Activated CD8-positive, alpha-beta memory T cell treated with anti-CD3 and anti-CD28 coated beads, Interleukin-2, amount 10 ng/mL, durations not matched to agents 7 days and 5 days (primary cell): Measurements from ENCODE around the gene LIX1L. TPM values are rescaled to one million over a fixed set of nuclear protein-coding genes. Genes with fewer than 3 reads are reported as not detected.

Source experiments
- ATAC-seq: fragments of 150-1000 bp; cut with Tn5 transposase; one replicate; pipeline ENCODE4 v1.10.0; 2021; ENCODE audit warnings: moderate library complexity
- CTCF ChIA-PET: fragments of 350-600 bp; sonication (Branson Sonifier 250); formaldehyde crosslinking; loops from one replicate; lab custom pipeline; 2021; ENCODE audit warnings: antibody characterized with exemption; lab: Charles Lee
- DNase-seq: peaks from one replicate; pipeline ENCODE4 v3.0.0-alpha.2; 2020
- H3K27ac Mint-ChIP-seq: one replicate; pipeline ENCODE4 v1.8.0; 2021; ENCODE audit warnings: mild to moderate bottlenecking, mixed read lengths
- H3K27me3 Mint-ChIP-seq: one replicate; pipeline ENCODE4 v1.8.0; 2021; ENCODE audit warnings: mixed read lengths
- H3K36me3 Mint-ChIP-seq: one replicate; pipeline ENCODE4 v1.8.0; 2021; ENCODE audit warnings: mild to moderate bottlenecking, mixed read lengths
- H3K4me1 Mint-ChIP-seq: one replicate; pipeline ENCODE4 v1.8.0; 2021; ENCODE audit warnings: mixed read lengths
- H3K4me3 Mint-ChIP-seq: one replicate; pipeline ENCODE4 v1.8.0; 2021; ENCODE audit warnings: mild to moderate bottlenecking, moderate library complexity, mixed read lengths
- H3K9me3 Mint-ChIP-seq: one replicate; pipeline ENCODE4 v1.8.0; 2022; ENCODE audit warnings: low read depth, mixed read lengths
- total RNA-seq, 2 experiments: library from RNA; stranded (reverse); gene quantifications; one replicate each; pipeline ENCODE4 v1.2.3, GENCODE V29; 2021

LIX1L gene
- total RNA-seq, 2 experiments from 2014 or later = 35.0 to 36.2 TPM

DNA sequence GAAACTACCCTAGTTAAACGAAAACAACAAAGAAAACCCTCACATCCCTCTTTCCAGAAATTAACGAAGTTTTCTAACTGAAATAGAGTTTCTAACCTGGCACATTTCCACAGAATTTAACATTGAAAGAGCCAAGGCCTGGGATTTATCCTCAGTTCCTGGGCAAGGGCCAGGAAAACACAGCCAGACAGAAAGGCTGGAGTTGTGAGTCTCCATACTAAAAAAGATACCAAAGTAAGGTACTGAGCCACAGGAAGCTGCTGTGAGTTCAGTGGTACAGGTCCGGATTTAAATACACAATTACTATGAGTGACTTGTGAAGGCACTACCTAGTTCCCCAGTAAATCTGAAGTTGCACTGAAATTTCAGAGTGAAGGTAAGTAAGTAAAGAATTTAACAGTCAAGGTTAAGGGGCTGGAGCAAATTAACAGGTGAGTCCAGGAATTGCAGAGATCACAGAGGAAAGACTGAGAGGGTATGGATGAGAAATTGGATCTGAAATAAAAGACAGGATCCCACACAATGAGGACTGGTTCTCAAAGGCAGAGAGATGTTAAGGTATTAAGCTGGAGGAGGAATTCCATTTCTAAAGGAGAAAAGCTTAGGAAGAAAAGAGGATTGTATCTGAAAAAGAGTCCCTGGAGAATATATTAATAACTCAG, 905 bp downstream of the LIX1L start:
- Mint-ChIP-seq H3K4me1 (peaks cover 68% of the 10 kb centered on the region), H3K27me3 (no peaks in the 10 kb centered on the region), H3K27ac (peak overlapping the region; percentile 86), H3K4me3 (peak overlapping the region; percentile 91), H3K9me3 (no peaks in the 10 kb centered on the region), H3K36me3 (peaks cover 13% of the 10 kb centered on the region)
- CTCF ChIA-PET = interaction anchor here (0.8 to 4.1 kb wide), 11 partner anchors 20 to 111 kb away, joined by 3 to 30 read pairs (median 6); partner anchors contain the start of genes NUDT17, RBM8A and TXNIP
- no peak for DNase-seq
- no peak for ATAC-seq

DNA sequence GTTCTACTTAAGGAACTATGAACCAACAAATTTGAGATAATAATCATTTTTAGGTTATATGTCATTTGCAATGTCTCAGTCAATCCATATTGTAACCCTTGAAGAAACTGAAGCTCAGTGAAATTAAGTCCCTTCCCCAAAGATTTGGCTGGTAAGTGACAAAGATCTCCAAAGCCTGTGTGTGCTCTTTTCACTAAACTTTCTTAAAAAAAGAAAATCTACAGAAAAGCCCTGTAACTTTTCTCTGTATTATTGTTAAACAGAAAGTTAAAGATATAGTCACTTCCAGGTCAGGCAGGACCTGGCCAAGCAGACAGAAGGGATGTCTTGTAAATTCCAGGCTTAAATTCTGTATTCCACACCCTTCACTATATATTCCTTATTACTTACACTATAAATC, 1.5 kb downstream of the LIX1L start:
- H3K27me3 Mint-ChIP-seq = no peaks in the 10 kb centered on the region
- peak overlapping the region; percentile 91 for H3K4me3 Mint-ChIP-seq
- H3K27ac Mint-ChIP-seq = peak overlapping the region; percentile 86
- H3K36me3 Mint-ChIP-seq = peaks cover 18% of the 10 kb centered on the region
- DNase-seq (no peak), ATAC-seq (no peak)
- H3K9me3 Mint-ChIP-seq = no peaks in the 10 kb centered on the region
- peaks cover 68% of the 10 kb centered on the region for H3K4me1 Mint-ChIP-seq
- CTCF ChIA-PET = interaction anchor here (0.8 to 4.1 kb wide), 7 partner anchors 22 to 111 kb away, joined by 3 to 30 read pairs (median 5); partner anchors contain the start of genes NUDT17 and RBM8A

DNA sequence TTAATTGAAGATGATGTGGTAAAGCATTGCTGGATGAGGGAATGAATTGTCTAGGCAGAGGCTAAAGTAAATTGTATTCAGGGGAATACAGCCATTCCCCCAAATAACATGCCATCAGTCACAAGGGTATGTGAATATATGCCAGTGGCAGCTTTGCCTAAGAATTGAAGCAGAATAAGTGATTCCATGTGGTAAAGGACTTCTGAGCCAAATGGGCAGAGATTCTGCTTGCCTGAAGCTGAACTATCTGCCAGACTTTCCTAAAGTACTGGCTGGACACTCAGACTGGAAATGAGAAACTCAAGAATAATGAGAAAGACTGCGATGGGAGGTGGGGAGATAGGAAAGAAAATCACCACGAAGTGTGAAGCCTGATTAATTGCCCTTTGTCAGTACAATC, 2.4 kb downstream of the LIX1L start:
- Mint-ChIP-seq H3K36me3 (peaks cover 20% of the 10 kb centered on the region), H3K27me3 (no peaks in the 10 kb centered on the region), H3K27ac (no peak overlapping the region), H3K4me1 (peaks cover 69% of the 10 kb centered on the region), H3K9me3 (no peaks in the 10 kb centered on the region), H3K4me3 (no peak overlapping the region)
- ATAC-seq (no peak), DNase-seq (no peak)
- CTCF ChIA-PET = interaction anchor here (1.5 to 1.9 kb wide), 3 partner anchors 21 to 110 kb away, joined by 3 to 6 read pairs (median 4); partner anchors contain the start of gene NUDT17

DNA sequence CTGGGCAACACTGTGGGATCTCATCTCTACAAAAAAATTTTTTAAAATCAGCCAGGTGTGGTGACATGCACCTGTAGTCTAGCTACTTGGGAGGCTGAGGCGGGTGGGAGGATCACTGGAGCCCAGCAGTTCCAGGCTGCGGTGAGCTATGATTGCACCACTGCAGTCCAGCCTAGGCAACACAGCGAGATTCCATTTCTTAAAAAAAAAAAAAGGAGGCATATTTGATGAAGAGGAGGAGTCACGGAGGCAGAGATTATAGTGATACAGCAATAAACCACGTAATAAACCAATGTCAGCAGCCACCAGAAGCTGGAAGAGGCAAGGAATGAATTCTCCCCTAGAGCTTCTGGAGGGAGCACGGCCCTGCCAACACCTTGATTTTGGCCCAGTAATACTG, 4.0 kb downstream of the LIX1L start:
- H3K36me3 Mint-ChIP-seq = peaks cover 22% of the 10 kb centered on the region
- no peak for ATAC-seq
- no peak overlapping the region for H3K4me3 Mint-ChIP-seq
- no peaks in the 10 kb centered on the region for H3K27me3 Mint-ChIP-seq
- no peaks in the 10 kb centered on the region for H3K9me3 Mint-ChIP-seq
- CTCF ChIA-PET = interaction anchor here (1.0 kb wide), 1 partner anchor 11 kb away, joined by 3 read pairs; no protein-coding TSS in a partner anchor
- peaks cover 65% of the 10 kb centered on the region for H3K4me1 Mint-ChIP-seq
- H3K27ac Mint-ChIP-seq = no peak overlapping the region
- no peak for DNase-seq

DNA sequence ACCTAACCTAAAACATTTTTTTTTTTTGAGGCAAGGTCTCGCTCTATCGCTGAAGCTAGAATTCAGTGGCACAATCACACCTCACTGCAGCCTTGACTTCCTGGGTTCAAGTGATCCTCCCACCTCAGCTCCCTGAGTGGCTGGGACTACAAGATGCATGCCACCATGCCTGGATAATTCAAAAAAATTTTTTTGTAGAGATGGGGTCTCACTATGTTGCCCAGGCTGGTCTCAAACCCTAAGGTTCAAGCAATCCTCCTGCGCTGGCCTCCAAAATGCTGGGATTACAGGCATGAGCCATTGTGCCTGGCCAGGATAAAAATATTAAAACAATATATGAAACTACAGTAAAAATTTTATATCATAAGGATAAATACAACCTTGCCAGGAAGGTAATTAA, 4.9 kb downstream of the LIX1L start:
- Mint-ChIP-seq H3K27me3 (no peaks in the 10 kb centered on the region), H3K4me1 (peaks cover 55% of the 10 kb centered on the region), H3K9me3 (no peaks in the 10 kb centered on the region), H3K4me3 (no peak overlapping the region), H3K27ac (no peak overlapping the region), H3K36me3 (peaks cover 26% of the 10 kb centered on the region)
- ATAC-seq (no peak), DNase-seq (no peak)
- CTCF ChIA-PET = no interaction called here

DNA sequence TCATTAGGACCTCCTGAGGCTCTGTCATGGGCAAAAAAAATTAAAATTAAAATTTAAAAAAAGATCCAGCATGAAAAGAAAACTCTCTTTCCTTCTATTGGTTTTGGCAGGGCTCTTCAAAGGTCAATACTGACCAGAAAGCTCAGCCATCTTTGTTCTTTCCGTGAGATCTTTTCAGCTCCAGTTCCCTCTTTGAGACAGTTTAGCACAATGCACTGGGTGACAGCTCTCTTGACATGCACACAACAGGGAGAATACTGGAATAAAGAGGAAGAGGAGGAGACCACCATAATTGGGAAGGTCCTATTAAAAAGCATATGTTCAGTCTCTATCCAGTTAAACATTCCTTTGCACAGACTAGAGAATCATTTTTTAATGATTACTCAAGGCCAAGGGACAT, 6.3 kb downstream of the LIX1L start:
- Mint-ChIP-seq H3K36me3 (peaks cover 28% of the 10 kb centered on the region), H3K4me3 (no peak overlapping the region), H3K27me3 (no peaks in the 10 kb centered on the region), H3K27ac (no peak overlapping the region), H3K4me1 (peaks cover 52% of the 10 kb centered on the region), H3K9me3 (no peaks in the 10 kb centered on the region)
- CTCF ChIA-PET = interaction anchor here (1.0 to 1.1 kb wide), 2 partner anchors 12 to 41 kb away, joined by 3 to 4 read pairs; no protein-coding TSS in a partner anchor
- ATAC-seq (no peak), DNase-seq (no peak)

DNA sequence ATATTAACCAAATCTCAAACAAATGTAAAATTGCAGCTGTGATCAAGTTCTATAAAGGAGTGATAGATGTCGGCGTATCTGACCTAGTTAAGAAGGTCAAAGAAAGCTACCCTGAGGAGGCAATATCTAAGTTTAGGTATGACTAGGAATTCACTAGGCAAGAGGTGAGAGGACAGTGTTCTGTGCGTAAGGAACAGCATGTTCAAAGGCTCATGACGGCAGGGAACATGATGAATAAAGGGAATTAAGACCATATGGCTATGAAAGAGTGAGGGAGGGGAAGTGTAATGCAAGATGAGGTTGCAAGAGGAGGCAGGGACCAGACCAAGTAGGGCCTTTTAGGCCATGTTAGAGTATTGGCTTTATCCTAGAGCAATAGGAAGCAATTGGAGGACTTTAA, 8.6 kb downstream of the LIX1L start:
- Mint-ChIP-seq H3K36me3 (peaks cover 29% of the 10 kb centered on the region), H3K27ac (no peak overlapping the region), H3K4me3 (no peak overlapping the region), H3K4me1 (peaks cover 30% of the 10 kb centered on the region), H3K27me3 (no peaks in the 10 kb centered on the region), H3K9me3 (no peaks in the 10 kb centered on the region)
- DNase-seq (no peak), ATAC-seq (no peak)
- CTCF ChIA-PET = interaction anchor here (0.9 kb wide), 1 partner anchor 9 kb away, joined by 5 read pairs; no protein-coding TSS in a partner anchor

DNA sequence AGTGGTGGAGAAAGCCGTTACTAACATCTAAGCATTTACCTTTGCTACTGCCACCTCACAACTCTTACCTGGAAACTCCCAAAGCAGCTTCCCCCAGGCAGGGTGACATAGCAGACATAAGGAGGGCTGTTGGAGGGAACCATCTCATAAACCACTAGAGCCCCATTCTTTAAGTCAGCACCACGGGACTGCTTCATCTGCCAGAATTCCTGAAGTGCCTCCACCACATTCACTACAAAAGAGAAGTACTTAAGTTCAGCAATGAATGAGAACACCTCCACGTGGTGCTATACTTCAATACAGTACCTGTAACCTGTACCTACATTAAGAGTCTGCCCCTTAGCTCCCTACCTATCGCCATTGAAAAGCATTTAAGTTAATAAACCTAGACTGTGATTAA, 10.3 kb downstream of the LIX1L start:
- H3K36me3 Mint-ChIP-seq = peaks cover 24% of the 10 kb centered on the region
- H3K27me3 Mint-ChIP-seq = no peaks in the 10 kb centered on the region
- H3K9me3 Mint-ChIP-seq = no peaks in the 10 kb centered on the region
- H3K4me1 Mint-ChIP-seq = peaks cover 23% of the 10 kb centered on the region
- no peak overlapping the region for H3K4me3 Mint-ChIP-seq
- DNase-seq (no peak), ATAC-seq (no peak)
- CTCF ChIA-PET = no interaction called here
- no peak overlapping the region for H3K27ac Mint-ChIP-seq

DNA sequence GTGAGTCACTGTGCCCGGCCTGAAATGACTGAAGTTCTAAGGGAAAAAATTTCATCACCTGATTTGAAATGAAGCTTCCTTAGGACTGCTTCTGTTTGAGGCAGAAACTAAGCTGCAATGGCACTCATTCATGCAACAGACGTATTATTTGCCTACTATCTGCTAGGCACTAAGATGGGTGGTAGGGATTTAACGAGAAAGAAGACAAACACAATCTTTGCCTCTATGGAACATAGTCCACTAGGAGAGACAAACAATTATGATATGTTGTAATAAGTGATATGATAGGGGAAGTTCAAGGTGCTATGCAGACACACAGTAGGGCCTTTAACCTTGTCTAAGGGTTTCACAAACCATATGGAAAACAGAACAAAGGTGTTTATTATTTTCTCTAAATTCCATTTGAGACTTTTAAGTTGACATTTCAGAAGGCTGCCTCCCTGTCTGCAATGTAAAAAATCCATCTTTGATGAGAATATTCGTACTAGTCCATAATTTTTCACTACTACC, 11.3 kb downstream of the LIX1L start:
- Mint-ChIP-seq H3K27ac (no peak overlapping the region), H3K36me3 (peaks cover 17% of the 10 kb centered on the region)

DNA sequence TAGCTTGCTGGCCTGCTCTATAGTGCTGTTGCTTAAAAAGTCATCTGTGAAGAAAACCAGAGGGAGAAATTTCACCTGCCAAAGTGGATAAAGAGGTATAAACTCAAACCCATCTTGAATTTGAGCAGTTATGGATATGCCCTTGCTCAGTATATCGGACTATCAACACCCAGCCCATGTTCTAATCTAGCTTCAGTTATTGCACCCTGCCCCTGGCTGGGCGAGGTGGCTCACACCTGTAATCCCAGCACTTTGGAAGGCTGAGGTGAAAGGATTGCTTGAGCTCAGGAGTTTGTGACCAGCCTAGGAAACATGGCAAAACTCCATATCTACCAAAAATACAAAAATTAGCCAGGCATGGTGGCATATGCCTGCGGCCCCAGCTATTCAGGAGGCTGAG, 13.3 kb downstream of the LIX1L start:
- H3K4me3 Mint-ChIP-seq = no peak overlapping the region
- ATAC-seq (no peak), DNase-seq (no peak)
- CTCF ChIA-PET = interaction anchor here (0.9 kb wide), 1 partner anchor 24 kb away, joined by 3 read pairs; no protein-coding TSS in a partner anchor
- H3K36me3 Mint-ChIP-seq = peaks cover 16% of the 10 kb centered on the region
- no peak overlapping the region for H3K27ac Mint-ChIP-seq
- no peaks in the 10 kb centered on the region for H3K9me3 Mint-ChIP-seq
- peaks cover 2% of the 10 kb centered on the region for H3K4me1 Mint-ChIP-seq
- no peaks in the 10 kb centered on the region for H3K27me3 Mint-ChIP-seq

More for the DNA sequence above, 11.3 kb downstream of the LIX1L start:
- CTCF ChIA-PET = no interaction called here
- Mint-ChIP-seq H3K4me1 (peaks cover 15% of the 10 kb centered on the region), H3K4me3 (no peak overlapping the region), H3K27me3 (no peaks in the 10 kb centered on the region), H3K9me3 (no peaks in the 10 kb centered on the region)
- ATAC-seq = no peak
- no peak for DNase-seq

DNA sequence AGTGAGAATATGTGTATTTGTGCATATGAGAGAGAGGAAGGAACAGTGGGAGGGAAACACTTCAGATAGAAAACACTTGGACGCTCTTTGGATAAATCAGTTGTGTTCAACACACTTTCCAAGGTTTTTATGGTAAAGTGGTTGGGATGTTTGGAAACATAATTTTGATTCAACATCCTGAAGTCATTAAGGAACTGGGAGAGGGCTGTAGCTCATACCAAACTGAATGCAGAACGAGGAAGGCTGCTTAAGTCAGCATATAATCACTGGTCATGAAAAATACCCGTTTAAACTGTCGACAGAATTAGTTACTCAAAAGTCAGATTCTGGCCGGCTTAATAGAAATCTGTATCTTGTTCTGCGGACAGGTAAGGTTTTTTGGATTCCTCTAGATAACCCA, 14.9 kb downstream of the LIX1L start:
- Mint-ChIP-seq H3K27ac (no peak overlapping the region), H3K4me1 (no peaks in the 10 kb centered on the region), H3K9me3 (no peaks in the 10 kb centered on the region), H3K4me3 (no peak overlapping the region), H3K27me3 (no peaks in the 10 kb centered on the region), H3K36me3 (peaks cover 12% of the 10 kb centered on the region)
- ATAC-seq (no peak), DNase-seq (no peak)
- CTCF ChIA-PET = interaction anchor here (1.0 to 1.6 kb wide), 4 partner anchors 11 to 84 kb away, joined by 3 to 4 read pairs (median 3); partner anchors contain the start of gene PIAS3

DNA sequence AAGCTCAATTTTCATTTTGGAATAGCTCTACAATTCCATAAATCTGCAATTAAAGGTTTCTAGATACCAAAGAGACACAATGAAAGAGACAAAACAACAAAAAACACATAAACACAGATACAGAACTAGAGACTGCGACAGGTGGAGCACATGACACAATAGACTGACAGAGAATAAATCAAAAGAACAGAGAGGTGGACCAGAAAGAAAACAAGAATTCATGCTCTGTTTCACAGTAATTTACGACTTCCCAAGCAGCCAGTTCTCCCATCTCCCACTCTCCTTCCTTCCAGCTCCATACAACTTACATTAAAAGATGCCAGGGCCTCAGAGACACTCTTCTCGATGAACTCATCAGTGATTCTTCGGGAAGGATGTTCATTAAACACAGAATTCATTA, 15.4 kb downstream of the LIX1L start:
- no peaks in the 10 kb centered on the region for H3K4me1 Mint-ChIP-seq

DNA sequence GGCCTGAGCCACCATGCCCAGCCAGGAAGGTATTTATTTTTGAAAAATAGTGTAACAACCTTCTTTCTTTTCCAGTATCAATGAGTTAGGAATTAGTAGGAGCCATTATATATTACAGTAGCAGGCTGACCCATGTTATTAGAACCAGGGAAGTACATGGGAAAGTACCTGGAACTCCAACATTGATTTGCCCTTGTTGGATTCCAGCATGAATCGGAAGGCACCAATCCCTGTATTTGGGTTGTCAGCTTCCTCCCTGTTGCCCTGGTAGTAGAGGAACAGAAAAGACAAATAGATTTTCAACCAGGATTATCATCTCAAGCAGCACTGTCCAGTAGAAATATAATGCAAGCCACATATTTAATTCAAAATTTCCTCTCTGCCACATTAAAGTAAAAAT, 20.4 kb downstream of the LIX1L start:
- no peak overlapping the region for H3K27ac Mint-ChIP-seq
- H3K4me1 Mint-ChIP-seq = peaks cover 10% of the 10 kb centered on the region
- ATAC-seq (no peak), DNase-seq (no peak)
- H3K9me3 Mint-ChIP-seq = no peaks in the 10 kb centered on the region
- H3K36me3 Mint-ChIP-seq = peaks cover 20% of the 10 kb centered on the region
- CTCF ChIA-PET = no interaction called here
- no peaks in the 10 kb centered on the region for H3K27me3 Mint-ChIP-seq
- no peak overlapping the region for H3K4me3 Mint-ChIP-seq

More for the DNA sequence above, 15.4 kb downstream of the LIX1L start:
- Mint-ChIP-seq H3K27ac (no peak overlapping the region), H3K4me3 (no peak overlapping the region), H3K27me3 (no peaks in the 10 kb centered on the region), H3K9me3 (no peaks in the 10 kb centered on the region), H3K36me3 (peaks cover 14% of the 10 kb centered on the region)
- no peak for DNase-seq
- CTCF ChIA-PET = interaction anchor here (1.0 to 1.2 kb wide), 3 partner anchors 10 to 31 kb away, joined by 3 to 4 read pairs (median 3); no protein-coding TSS in a partner anchor
- ATAC-seq = no peak

DNA sequence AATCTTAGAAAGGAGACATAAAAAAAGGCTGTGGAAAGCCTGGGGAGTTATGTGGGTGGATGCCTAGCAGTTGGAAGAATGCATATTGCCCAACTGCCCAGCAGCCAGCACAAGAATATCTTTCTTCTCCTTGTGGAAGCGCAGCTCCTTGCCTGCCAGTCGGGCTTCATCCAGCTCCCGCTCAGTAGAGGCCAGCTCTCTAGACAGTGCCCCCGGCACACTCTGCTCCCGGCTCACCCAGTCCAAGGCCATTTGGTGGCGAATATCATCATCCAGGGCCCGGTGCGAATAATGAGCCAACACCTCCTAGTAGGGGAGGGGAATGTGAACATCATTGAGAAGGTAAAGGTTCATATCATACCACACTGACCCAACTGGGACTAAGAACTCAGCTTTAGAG, 21.6 kb downstream of the LIX1L start:
- Mint-ChIP-seq H3K27ac (no peak overlapping the region), H3K9me3 (no peaks in the 10 kb centered on the region), H3K4me1 (peaks cover 17% of the 10 kb centered on the region), H3K27me3 (no peaks in the 10 kb centered on the region), H3K4me3 (no peak overlapping the region), H3K36me3 (peaks cover 21% of the 10 kb centered on the region)
- ATAC-seq (no peak), DNase-seq (no peak)
- CTCF ChIA-PET = no interaction called here
